Forelimb muscle (tissue), 1 donor: ENCODE measurements around the gene PMEL. TPM values are rescaled to one million over a fixed set of nuclear protein-coding genes. Genes with fewer than 3 reads are reported as not detected.
"Not testable (repeated sequence)": the region's sequence is repeated elsewhere in the genome, so short reads cannot be mapped to it uniquely, and the experiment has no call there.

Source experiments
- DNase-seq: peaks from one replicate; pipeline ENCODE4 v3.0.0-alpha.2; 2013; ENCODE audit warnings: low read depth
- polyA plus RNA-seq: library from polyadenylated mRNA; unstranded; fragments of 120-200 nt; gene quantifications from one replicate; pipeline ENCODE4 v1.2.1, GENCODE V29; 2013; ENCODE audit not compliant: insufficient read length

PMEL gene
- 1.1 TPM for polyA plus RNA-seq

DNA sequence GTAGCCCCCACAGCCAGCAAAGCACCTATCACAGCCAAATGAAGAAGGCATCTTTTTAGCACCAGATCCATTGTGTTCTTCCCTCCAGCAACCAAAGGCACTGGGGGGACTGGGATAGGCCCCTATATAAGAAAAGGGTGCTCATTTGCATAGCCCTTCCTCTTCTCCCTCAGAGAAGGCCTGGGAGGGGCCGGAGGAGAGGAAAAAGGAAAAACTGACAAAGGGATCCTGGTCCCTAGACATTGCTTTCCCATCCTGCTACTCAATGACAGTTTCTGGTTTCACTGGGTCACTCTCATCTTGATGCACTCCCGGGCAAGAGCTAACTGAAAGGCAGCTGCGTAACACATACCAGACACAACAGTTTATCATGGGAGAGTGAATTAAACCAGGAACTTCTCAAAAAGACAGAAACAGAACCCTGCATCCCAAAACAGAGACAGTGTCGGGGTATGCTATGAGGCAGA is at the start of gene PMEL:
Gene PMEL (minus strand): TSS at position 102 of the 467 bp plus-strand sequence. CDS start 31 bp downstream, at position 71.
- no peak for DNase-seq

DNA sequence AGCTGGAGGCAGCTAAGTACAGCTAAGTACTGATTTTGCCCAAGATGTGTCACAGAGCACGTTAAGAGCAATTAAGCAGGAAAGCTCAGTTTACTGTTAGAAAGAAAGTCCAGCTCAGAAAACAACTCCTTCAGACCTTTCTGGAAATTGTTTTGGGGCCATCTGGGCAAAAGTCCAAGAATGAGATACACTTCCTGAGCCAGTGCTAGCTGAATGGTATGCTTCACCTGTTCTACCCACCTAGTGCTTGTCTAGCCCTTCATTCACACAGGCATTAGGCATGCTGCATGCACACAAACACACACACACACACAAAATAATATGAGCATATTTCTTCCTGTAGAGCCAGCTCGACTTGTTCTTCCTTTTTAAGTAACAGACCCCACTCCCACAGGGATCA is 48.4 kb upstream of the PMEL start:
- DNase-seq = no peak

DNA sequence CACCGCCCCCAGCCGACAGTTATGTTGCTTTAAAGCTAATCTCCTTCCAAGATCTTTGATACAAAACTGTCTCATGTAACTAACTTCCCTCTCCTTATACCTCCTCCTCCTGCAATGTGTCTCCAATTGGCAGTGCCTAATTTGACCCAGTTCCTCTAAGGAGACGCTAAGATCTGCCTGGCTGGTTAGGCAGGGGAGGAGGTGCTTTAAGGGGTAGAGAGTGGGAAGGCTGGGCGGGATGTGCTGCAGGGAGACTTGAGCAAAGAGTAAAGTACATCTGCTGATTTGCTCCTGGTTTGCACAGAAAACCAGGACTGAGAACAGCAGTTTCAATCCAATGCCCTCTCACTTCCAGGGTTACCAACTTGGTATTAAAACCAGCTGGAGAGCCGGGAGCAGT is 47.6 kb upstream of the PMEL start:
- DNase-seq = no peak

GRCh38 chr12:56011509-56012090 is 45.8 kb upstream of the PMEL start:
- no peak for DNase-seq

DNA sequence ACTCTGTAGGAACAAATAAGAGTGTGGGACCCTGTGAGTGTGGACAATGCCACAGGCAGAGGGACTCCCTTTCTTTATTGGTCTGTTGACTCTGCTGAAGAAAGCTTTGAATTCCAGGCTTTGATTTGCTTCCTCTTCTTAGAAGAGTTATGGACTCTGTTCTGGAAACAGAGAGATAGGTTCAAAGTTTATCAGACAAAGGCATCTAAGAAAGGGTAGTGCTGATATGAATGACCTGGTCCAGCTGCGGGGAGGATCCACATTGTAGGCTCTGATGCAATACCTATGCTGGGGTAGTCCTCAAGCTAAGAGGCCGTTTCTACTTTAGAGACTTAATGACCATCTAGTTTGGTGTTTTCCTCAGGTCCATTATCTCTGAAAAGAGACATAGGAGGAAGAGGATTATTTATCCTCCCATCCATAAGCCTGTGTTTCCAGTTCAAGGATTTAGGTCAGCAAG is 44.3 kb upstream of the PMEL start:
- DNase-seq = no peak

GRCh38 chr12:56007564-56008559 is 42.0 kb upstream of the PMEL start:
- DNase-seq = no peak

- no peak for DNase-seq
Measured at GRCh38 chr12:56004211-56004610, 38.4 kb upstream of the PMEL start.

DNA sequence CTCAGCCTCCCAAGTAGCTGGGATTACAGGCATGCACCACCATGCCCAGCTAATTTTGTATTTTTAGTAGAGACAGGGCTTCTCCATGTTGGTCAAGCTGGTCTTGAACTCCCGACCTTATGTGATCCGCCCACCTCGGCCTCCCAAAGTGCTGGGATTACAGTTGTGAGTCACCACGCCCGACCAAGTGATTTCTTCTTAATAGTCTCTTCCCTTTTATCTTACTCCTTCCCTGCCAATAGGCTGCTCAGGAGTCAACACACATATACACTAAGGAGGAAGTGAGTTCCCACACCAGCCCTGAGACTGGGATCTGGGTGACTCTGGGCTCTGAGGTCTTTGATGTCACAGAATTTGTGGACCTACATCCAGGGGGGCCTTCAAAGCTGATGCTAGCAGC is 37.5 kb upstream of the PMEL start:
- not testable (repeated sequence) for DNase-seq

DNA sequence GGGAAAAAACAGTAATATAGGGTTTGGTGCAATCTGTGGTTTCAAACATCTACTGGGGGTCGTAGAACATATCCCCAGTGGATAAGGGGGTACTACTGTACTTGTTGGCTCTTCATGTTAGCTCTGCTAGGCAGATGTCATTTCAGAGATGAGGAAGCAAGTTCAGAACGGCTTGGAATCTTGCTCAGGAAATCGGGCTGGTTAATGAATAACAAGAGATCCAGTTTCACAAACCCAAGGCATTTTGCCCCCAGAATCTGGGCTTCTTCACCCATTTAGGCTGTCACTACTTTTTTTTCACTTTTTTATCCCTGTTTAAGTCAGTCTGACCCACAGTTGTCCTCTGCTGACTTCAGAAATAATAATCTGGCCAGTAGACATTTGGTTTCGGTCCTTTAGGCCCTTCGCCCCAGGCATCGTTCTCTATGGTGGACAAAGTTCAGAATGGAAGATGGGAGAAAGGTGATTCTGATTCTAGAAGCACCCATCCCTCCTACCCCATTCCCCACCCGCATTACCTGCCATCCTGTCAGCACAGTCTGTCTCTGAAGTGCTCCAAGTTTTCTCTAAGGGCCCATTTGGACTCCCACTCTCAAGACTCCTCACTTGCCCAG is 35.8 kb upstream of the PMEL start:
- DNase-seq = no peak

DNA sequence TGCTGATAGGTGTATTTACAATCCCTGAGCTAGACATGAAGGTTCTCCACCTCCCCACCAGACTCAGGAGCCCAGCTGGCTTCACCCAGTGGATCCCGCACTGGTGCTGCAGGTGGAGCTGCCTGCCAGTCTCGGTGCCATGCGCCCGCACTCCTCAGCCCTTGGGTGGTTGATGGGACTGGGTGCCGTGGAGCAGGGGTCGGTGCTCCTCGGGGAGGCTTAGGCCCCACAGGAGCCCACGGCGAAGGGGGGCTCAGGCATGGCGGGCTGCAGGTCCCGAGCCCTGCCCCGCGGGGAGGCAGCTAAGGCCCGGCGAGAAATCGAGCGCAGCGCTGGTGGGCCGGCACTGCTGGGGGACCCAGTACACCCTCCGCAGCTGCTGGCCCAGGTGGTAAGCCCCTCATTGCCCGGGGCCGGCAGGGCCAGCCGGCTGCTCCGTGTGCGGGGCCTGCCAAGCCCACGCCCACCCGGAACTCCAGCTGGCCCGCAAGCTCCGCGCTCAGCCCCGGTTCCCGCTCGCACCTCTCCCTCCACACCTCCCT is 34.2 kb upstream of the PMEL start:
- DNase-seq = not testable (repeated sequence)

GRCh38 chr12:55999522-55999921 is 33.7 kb upstream of the PMEL start:
- not testable (repeated sequence) for DNase-seq

DNA sequence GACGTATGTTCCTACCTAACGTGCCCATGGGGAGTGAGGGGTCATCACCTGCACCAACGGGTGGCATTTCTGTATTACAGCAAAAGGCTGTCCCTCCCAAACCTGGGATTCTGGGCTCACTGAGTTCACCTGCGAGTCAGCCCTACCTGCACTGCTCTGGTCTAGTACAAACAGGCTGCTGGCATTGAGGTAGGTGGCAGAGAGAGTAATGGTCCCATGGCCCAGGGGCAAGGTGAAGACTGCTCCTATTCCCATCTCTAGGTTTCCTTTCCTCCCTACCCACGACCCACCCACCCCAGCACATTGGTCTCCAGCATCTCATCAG is 31.7 kb upstream of the PMEL start:
- DNase-seq = no peak

GRCh38 chr12:55996715-55997534 is 31.1 kb upstream of the PMEL start, which contains the start of gene SUOX:
TSS of gene SUOX (plus strand) at chr12:55997276. CDS start at chr12:56002222, 4,946 bp downstream.
- DNase-seq = peak; percentile 96

DNA sequence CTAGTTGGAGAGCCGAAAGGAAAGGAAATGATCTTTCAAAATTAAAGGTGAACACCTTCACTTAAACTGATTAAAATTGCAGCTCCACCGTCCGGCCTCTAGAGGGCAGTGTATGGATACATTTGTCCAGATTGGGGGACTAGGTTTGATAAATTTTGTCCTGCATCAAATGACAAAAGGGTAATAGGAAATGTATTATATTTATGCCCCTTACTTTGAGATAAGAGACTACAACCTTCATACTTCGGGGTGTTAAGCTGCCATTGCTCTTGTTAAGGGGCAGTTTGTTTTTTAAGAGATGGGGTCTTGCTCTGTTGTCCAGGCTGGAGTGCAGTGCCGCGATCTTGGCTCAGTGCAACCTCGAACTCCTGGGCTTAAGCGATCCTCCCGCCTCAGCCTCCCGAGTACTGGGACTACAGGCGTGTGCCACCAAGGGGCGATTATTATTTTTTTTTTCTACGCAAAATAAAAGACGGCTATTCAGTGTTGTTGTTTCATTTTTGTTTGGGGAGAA is 30.4 kb upstream of the PMEL start:
- peak; percentile 39 for DNase-seq

- no peak for DNase-seq
Measured at GRCh38 chr12:55995366-55995765, 29.5 kb upstream of the PMEL start.

DNA sequence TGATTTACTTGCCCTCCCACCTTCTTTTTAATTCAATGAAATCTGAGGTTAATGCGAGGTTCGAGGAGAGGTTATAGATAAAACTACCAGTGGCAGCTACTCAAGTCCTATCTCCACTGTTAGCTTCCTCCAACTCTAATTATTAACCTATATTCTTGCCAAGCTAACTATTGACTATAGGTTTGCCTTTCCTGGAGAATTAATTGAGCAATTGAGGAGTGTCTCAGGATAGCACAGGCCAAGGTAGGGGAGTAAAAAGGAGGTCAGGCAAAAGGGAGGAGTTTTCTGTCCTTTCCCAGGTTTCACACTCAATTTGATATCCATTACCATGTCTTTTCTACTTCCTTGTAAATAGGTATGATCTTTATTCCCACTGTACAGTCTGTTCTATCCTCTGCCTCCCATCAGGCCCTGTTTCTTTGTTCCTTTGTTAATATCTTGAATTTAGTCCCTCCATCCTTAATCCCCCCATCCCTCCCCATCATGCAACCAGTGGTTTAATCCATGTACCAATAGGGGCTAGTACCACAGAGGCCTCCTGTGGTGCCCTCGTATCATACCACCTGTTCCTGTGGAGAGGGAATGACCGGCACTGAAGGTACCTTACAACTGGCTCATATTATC is 27.5 kb upstream of the PMEL start:
- no peak for DNase-seq

DNA sequence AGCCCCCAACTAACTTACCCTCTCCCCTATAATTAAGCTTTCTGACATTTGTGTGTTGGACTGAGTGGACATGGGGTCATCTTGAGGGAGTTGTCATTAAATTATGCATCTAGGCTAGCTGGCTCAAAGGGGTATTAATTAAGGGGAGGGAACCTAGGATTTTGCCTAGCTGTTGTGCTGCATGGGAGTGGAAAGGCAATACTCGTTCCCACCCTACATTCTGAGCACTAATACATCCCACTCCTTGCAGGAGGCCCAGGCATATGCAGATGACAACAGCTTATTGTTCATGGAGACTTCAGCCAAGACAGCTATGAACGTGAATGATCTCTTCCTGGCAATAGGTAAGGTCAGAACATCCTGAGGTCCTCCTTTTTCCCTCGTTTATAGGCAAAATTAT is 25.3 kb upstream of the PMEL start:
- DNase-seq = no peak

DNA sequence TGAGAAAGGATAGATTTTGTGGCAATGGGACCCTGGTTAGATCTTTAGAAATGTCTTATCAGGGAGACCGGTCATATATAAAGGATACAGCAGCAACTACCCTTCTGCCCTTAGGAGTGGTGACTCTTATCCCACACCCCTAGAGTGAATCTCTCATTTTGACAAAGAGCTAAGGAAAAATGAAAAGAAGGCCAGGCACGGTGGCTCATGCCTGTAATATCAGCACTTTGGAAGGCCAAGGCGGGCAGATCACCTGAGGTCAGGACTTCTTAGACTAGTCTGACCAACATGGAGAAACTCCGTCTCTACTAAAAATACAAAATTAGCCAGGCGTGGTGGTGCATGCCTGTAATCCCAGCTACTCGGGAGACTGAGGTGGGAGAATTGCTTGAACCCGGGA is 20.1 kb upstream of the PMEL start:
- DNase-seq = not testable (repeated sequence)

GRCh38 chr12:55985341-55985740 is 19.5 kb upstream of the PMEL start:
- no peak for DNase-seq

DNA sequence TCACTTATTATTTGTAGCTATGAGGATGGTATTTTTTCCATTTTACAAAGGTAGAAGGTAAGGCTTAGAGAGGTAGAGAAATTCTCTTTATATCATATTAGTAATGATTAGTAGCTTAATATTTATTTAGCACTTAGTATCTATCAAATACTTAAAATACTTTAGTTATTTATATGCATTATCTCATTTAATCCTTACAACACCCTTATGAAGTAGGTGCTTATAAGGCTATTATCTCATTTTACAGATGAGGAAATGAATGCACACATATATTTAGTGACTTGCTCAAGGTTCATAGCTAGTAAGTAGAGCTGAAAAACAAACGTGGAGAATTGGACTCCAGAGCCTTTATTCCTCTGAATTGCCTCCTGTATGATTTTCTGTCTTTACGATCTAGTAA is 19.0 kb upstream of the PMEL start:
- DNase-seq = no peak
